Measurements from ENCODE around the gene NFASC. TPM values are rescaled to one million over a fixed set of nuclear protein-coding genes. Genes with fewer than 3 reads are reported as not detected.

Gene NFASC
- polyA plus RNA-seq, 12 donors = 1.0 to 2.5 (median 1.3) TPM; not detected in 1

- DNase-seq = no peak
Measured at GRCh38 chr1:205061227-205061626, 190.6 kb downstream of the NFASC start.

- DNase-seq = peak; percentile 77
Measured at GRCh38 chr1:205061665-205062069, 191.0 kb downstream of the NFASC start.

GRCh38 chr1:205062319-205062718 is 191.7 kb downstream of the NFASC start:
- DNase-seq = no peak

- DNase-seq = no peak
Measured at GRCh38 chr1:205062895-205063294, 192.2 kb downstream of the NFASC start.

GRCh38 chr1:205064301-205064700 is 193.6 kb downstream of the NFASC start:
- DNase-seq = no peak

GRCh38 chr1:205064741-205065316 is 194.2 kb downstream of the NFASC start:
- no peak for DNase-seq

GRCh38 chr1:205065666-205066065 is 195.0 kb downstream of the NFASC start:
- DNase-seq = no peak

GRCh38 chr1:205066141-205066818 is 195.6 kb downstream of the NFASC start:
- no peak for DNase-seq

- DNase-seq = no peak
Measured at GRCh38 chr1:205067031-205067430, 196.4 kb downstream of the NFASC start.

- no peak for DNase-seq
Measured at GRCh38 chr1:205068001-205068400, 197.3 kb downstream of the NFASC start.

GRCh38 chr1:205068457-205069040 is 197.9 kb downstream of the NFASC start:
- peak; percentile 41 for DNase-seq

GRCh38 chr1:205069371-205070125 is 198.9 kb downstream of the NFASC start:
- DNase-seq = no peak

- DNase-seq = no peak
Measured at GRCh38 chr1:205071028-205071409, 200.4 kb downstream of the NFASC start.

- no peak for DNase-seq
Measured at GRCh38 chr1:205071801-205072200, 201.1 kb downstream of the NFASC start.

- DNase-seq = no peak
Measured at GRCh38 chr1:205072286-205072685, 201.6 kb downstream of the NFASC start.

Other genes starting within 250 kb of the NFASC start
- gene LRRN2, start 185.1 kb upstream of the NFASC start, polyA plus RNA-seq (ENCODE audit: insufficient read length in 12 of 12) = 1 to 10 TPM in 11 of 12 donors, not detected in 1; 3.7 to 8.5 (median 5.8) TPM
- 1 to 10 TPM in 2 of 12 donors, under 1 TPM in 8, not detected in 2; 0.57 to 3.8 (median 0.68) TPM for gene CNTN2, start 172.3 kb downstream of the NFASC start, polyA plus RNA-seq (ENCODE audit: insufficient read length in 12 of 12)
- 1 to 10 TPM in 10 of 12 donors, not detected in 2; 2.0 to 3.1 (median 2.8) TPM for gene TMEM81, start 213.6 kb downstream of the NFASC start, polyA plus RNA-seq (ENCODE audit: insufficient read length in 12 of 12)